ENCODE data around the gene ACVR1. TPM values are rescaled to one million over a fixed set of nuclear protein-coding genes. Genes with fewer than 3 reads are reported as not detected.

ACVR1 gene
- total and polyA plus RNA-seq, 2 donors (not counting 3 experiments of a cell fraction or from before 2014, with no cell fraction given) = 24.8 to 33.6 TPM

DNA sequence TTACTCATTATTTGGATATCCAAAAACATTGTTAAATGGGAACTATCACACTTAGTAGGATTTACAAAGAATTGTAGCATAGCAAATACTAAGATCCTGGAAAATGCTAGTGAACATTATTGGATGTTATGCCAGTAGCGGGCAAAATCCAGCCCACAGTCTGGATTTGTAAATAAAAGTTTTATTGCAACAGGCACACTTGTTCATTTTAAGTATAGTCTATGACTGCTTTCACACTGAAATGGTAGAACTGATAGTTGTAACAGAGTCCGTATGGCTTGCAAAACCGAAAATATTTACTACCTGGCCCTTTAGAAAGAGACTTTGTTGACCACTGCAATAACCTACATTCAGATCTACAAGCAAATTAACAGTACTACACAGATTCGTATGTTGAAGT, 53.6 kb downstream of the ACVR1 start:
- Histone ChIP-seq H2AFZ (ENCODE audit: low read depth, low read length) (no peak overlapping the region), H3K9ac (replicated peaks; ENCODE audit: extremely low read depth, insufficient read depth, low read length) (no peak overlapping the region), H3K79me2 (ENCODE audit: control insufficient read depth, insufficient read depth, low read length) (no peaks in the 10 kb centered on the region), H3K36me3 (ENCODE audit: control insufficient read depth in 2 of 2, extremely low read depth in 1 of 2, insufficient read depth in 2 of 2, low read length in 2 of 2) (no peaks in the 10 kb centered on the region), H3K27me3 (ENCODE audit: control insufficient read depth in 2 of 2, insufficient read depth in 2 of 2, low read length in 2 of 2) (no peaks in the 10 kb centered on the region), H3K9me3 (replicated peaks; ENCODE audit: control insufficient read depth, insufficient read depth, low read length) (no peaks in the 10 kb centered on the region), H3K27ac (ENCODE audit: insufficient read depth, low read depth, low read length) (no peak overlapping the region), H3K4me2 (ENCODE audit: insufficient read depth, low read length) (no peak overlapping the region), H4K20me1 (replicated peaks; ENCODE audit: control insufficient read depth, extremely low read depth, insufficient read depth, low read length) (no peaks in the 10 kb centered on the region), H3K9me1 (replicated peaks; ENCODE audit: control insufficient read depth, extremely low read depth, insufficient read depth, low read length) (no peaks in the 10 kb centered on the region), H3K4me3 (replicated peaks in 1 of 3; ENCODE audit: insufficient read depth in 1 of 3, low read depth in 1 of 3, low read length in 3 of 3) (no peak overlapping the region), H3K4me1 (ENCODE audit: control insufficient read depth, extremely low read depth, insufficient read depth, low read length) (peaks cover 10% of the 10 kb centered on the region)
- intact Hi-C loops (cut with micrococcal nuclease) (no loop called here), dilution Hi-C loops (cut with MboI; ENCODE audit: extremely low pct_ligation_motif_present, low sequenced_read_pairs) (no loop called here)
- ChIA-PET POLR2A (no interaction called here), CTCF (interaction anchor here (1.1 kb wide), 1 partner anchor 36 kb away, joined by 3 read pairs; no protein-coding TSS in a partner anchor)
- BruUV-seq (replicated peaks) = no TSS peak
- no peak for FAIRE-seq
- TF ChIP-seq GATA2 (IDR thresholded peaks at IDR 0.05; ENCODE audit: insufficient read depth, insufficient read length, low read depth, low read length) = no peak
- TF ChIP-seq JUN (IDR thresholded peaks at IDR 0.05; ENCODE audit: borderline replicate concordance, insufficient read depth, insufficient read length, low read depth) = no peak
- no peak for TF ChIP-seq POLR2AphosphoS5 (IDR thresholded peaks at IDR 0.05; ENCODE audit: insufficient read depth, low read depth, low read length)
- TF ChIP-seq, protein P1, sequence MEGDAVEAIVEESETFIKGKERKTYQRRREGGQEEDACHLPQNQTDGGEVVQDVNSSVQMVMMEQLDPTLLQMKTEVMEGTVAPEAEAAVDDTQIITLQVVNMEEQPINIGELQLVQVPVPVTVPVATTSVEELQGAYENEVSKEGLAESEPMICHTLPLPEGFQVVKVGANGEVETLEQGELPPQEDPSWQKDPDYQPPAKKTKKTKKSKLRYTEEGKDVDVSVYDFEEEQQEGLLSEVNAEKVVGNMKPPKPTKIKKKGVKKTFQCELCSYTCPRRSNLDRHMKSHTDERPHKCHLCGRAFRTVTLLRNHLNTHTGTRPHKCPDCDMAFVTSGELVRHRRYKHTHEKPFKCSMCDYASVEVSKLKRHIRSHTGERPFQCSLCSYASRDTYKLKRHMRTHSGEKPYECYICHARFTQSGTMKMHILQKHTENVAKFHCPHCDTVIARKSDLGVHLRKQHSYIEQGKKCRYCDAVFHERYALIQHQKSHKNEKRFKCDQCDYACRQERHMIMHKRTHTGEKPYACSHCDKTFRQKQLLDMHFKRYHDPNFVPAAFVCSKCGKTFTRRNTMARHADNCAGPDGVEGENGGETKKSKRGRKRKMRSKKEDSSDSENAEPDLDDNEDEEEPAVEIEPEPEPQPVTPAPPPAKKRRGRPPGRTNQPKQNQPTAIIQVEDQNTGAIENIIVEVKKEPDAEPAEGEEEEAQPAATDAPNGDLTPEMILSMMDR (IDR thresholded peaks at IDR 0.05; ENCODE audit: extremely low read depth in 1 of 2, insufficient read depth in 1 of 2, low read depth in 1 of 2, low read length in 2 of 2) = no peak
- TF ChIP-seq EZH2 (IDR thresholded peaks at IDR 0.05; ENCODE audit: borderline replicate concordance, low read depth, low read length, severe bottlenecking) = no peak
- no peak for TF ChIP-seq MYC (IDR thresholded peaks at IDR 0.05; ENCODE audit: low read depth, low read length)
- TF ChIP-seq, protein P2, sequence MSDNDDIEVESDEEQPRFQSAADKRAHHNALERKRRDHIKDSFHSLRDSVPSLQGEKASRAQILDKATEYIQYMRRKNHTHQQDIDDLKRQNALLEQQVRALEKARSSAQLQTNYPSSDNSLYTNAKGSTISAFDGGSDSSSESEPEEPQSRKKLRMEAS (IDR thresholded peaks at IDR 0.05; ENCODE audit: insufficient read depth, insufficient read length) = no peak
- TF ChIP-seq FOS (IDR thresholded peaks at IDR 0.05; ENCODE audit: borderline replicate concordance, insufficient read depth, low read length) = no peak
- TF ChIP-seq POLR2A (IDR thresholded peaks at IDR 0.05; ENCODE audit: low read depth, low read length) = no peak
- no peak for DNase-seq (ENCODE audit: low read depth, low spot score)

Data from endothelial cell of umbilical vein (primary cell).